HUES48 (cell line): ENCODE results near the gene PIGC.

ENCODE experiments used
- H3K27ac ChIP-seq: one replicate; pipeline ENCODE4 v1.7.0; 2013; ENCODE audit warnings: low read depth, low read length, inconsistent platforms
- H3K27me3 ChIP-seq: 2 replicates; pipeline ENCODE4 v1.6.1; 2013; ENCODE audit warnings: mild to moderate bottlenecking, low read length; ENCODE audit not compliant: control insufficient read depth, insufficient read depth
- H3K36me3 ChIP-seq: 2 replicates; pipeline ENCODE4 v1.6.1; 2013; ENCODE audit warnings: low read length; ENCODE audit not compliant: control insufficient read depth, insufficient read depth
- H3K4me1 ChIP-seq: 2 replicates; pipeline ENCODE4 v1.6.1; 2013; ENCODE audit warnings: mild to moderate bottlenecking, low read length; ENCODE audit not compliant: control insufficient read depth, insufficient read depth
- H3K4me3 ChIP-seq: 2 replicates; pipeline ENCODE4 v1.5.1; 2013; ENCODE audit warnings: mild to moderate bottlenecking, low read depth, low read length
- H3K9ac ChIP-seq: 2 replicates; pipeline ENCODE4 v1.6.1; 2013; ENCODE audit warnings: mild to moderate bottlenecking, low read depth, low read length, moderate library complexity
- H3K9me3 ChIP-seq: 2 replicates; pipeline ENCODE4 v1.6.1; 2013; ENCODE audit warnings: low read length; ENCODE audit not compliant: control insufficient read depth, insufficient read depth

Gene PIGC

GRCh38 chr1:172408958-172409357, 34.9 kb downstream of the PIGC start:
- no peak overlapping the region for H3K4me3 ChIP-seq
- H3K9me3 ChIP-seq, result no peaks in the 10 kb centered on the region
- H3K4me1 ChIP-seq, result no peaks in the 10 kb centered on the region
- no peak overlapping the region for H3K9ac ChIP-seq
- no peaks in the 10 kb centered on the region for H3K27me3 ChIP-seq
- no peaks in the 10 kb centered on the region for H3K36me3 ChIP-seq
- no peak overlapping the region for H3K27ac ChIP-seq

DNA sequence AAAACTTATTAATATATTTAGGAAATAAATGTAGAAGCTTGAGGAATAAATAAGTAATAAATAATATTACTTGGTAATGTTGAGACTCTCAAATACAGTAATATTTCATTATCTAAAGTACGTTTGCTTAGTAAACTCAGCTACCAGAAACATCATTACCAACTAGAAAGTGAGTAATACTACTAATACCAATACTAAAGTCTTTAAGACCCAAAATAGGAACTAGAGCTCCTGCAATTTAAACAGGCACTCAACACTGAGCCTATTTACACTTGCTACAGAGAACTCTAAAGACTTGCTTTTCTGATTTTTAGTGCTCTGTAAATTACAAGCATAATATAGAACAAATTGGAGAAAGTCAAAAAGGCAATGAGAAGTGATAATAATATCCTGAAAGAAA, 36.9 kb downstream of the PIGC start:
- Histone ChIP-seq H3K27ac (no peak overlapping the region), H3K9ac (no peak overlapping the region), H3K9me3 (no peaks in the 10 kb centered on the region), H3K4me3 (no peak overlapping the region), H3K27me3 (no peaks in the 10 kb centered on the region), H3K36me3 (no peaks in the 10 kb centered on the region), H3K4me1 (no peaks in the 10 kb centered on the region)

DNA sequence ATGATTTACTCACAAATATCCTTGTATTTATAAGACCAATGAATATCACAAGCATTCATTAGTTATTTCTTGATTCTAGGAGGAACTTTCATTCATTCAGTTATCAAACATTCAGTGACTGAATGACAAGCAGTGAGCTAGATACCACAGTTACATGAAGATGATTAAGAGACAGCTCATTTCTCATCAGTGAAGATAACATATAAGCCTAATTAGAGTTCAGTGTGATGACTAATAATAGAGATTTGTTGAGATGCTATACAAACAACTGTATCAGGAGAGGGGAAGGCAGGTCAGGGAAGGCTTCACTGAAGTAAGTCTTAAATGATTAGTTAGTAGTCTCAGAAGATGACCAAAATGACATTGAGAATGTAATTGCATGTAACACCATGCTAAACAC, 38.0 kb downstream of the PIGC start:
- no peak overlapping the region for H3K9ac ChIP-seq
- H3K27me3 ChIP-seq, result no peaks in the 10 kb centered on the region
- H3K4me3 ChIP-seq, result no peak overlapping the region
- no peaks in the 10 kb centered on the region for H3K9me3 ChIP-seq
- no peaks in the 10 kb centered on the region for H3K4me1 ChIP-seq
- H3K36me3 ChIP-seq, result no peaks in the 10 kb centered on the region
- no peak overlapping the region for H3K27ac ChIP-seq

GRCh38 chr1:172404121-172404520, 39.7 kb downstream of the PIGC start:
- H3K9me3 ChIP-seq, result no peaks in the 10 kb centered on the region
- H3K27me3 ChIP-seq, result no peaks in the 10 kb centered on the region
- H3K4me1 ChIP-seq, result peaks cover 11% of the 10 kb centered on the region; the same call in 1 of the 2 replicates
- H3K36me3 ChIP-seq, result no peaks in the 10 kb centered on the region
- H3K27ac ChIP-seq, result no peak overlapping the region
- no peak overlapping the region for H3K4me3 ChIP-seq
- H3K9ac ChIP-seq, result no peak overlapping the region

DNA sequence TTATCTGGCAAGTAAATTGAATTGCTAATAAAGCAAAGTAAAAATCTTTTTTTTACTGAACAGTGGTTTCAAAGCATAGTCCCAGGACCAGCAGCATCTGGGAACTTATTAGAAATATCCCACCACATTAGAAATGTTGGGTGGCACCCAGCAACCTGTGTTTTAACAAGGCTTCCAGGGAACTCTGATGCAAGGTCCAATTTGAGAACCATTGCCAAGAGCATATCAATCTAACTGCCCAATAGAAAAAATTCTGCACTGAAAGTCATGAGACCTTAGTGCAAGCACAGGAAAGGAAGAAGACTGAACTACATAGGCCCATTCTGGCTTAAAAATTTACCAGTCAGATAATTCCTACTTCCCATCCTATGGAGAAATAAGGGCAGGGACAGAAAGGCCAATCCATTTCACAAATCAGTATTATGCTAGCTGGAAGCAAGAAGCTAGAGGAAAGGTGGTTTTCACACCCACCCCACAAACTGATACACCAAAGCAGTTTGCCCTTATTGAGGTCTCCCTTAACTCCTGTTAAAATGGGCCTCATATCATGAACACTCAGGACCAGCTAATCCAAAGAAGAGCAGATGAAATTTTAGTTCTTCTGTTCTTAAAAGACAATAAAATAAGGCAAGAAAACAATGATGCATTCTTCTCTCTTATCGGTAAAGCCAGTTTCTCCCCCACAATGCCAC, 40.8 kb downstream of the PIGC start:
- Histone ChIP-seq H3K4me1 (peaks cover 16% of the 10 kb centered on the region; the same call in 1 of the 2 replicates), H3K36me3 (no peaks in the 10 kb centered on the region), H3K4me3 (no peak overlapping the region), H3K27me3 (no peaks in the 10 kb centered on the region), H3K27ac (no peak overlapping the region), H3K9ac (no peak overlapping the region), H3K9me3 (no peaks in the 10 kb centered on the region)

DNA sequence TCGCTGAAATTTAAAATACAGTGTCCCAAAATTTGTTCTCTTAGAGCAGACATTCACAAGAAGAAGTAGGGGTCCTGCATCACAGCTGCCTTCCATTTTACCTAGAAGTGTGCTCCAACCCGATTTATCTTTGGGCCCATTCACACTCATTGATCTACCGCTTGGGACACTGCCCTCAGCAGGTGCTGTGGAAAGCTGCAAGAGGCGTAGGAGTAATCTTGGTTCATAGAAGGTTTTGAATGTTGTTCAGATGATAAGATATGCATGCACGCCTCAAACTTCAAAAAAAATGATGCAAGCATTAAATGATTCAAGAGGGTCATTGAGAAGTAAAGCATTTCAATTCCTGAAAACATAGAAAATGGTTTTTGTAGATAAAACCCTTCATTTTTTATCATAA, 42.0 kb downstream of the PIGC start:
- no peak overlapping the region for H3K4me3 ChIP-seq
- H3K27ac ChIP-seq, result no peak overlapping the region
- H3K4me1 ChIP-seq, result peaks cover 16% of the 10 kb centered on the region; the same call in 1 of the 2 replicates
- no peaks in the 10 kb centered on the region for H3K27me3 ChIP-seq
- no peaks in the 10 kb centered on the region for H3K9me3 ChIP-seq
- H3K9ac ChIP-seq, result no peak overlapping the region
- no peaks in the 10 kb centered on the region for H3K36me3 ChIP-seq

DNA sequence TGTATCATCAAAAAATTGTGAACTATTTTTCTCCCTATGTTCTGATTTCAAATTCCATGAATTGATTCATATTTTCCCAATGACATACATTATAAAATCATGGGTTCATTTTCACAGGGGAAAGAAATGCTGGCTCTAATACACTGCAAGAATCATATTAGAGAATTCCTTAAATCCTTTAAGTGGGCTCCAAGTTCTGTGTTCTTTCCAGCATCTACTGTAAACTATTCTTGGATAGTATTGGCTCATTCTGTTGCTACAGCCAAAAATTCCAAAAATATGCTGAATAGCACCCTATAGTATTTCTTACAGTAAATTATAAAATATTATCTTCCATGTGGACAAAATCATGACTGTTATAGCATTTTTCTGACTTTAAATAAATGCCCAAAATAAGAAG, 42.4 kb downstream of the PIGC start:
- no peak overlapping the region for H3K9ac ChIP-seq
- no peaks in the 10 kb centered on the region for H3K27me3 ChIP-seq
- H3K36me3 ChIP-seq, result no peaks in the 10 kb centered on the region
- H3K27ac ChIP-seq, result no peak overlapping the region
- no peaks in the 10 kb centered on the region for H3K9me3 ChIP-seq
- H3K4me1 ChIP-seq, result peaks cover 16% of the 10 kb centered on the region; the same call in 1 of the 2 replicates
- H3K4me3 ChIP-seq, result no peak overlapping the region

- Histone ChIP-seq H3K4me1 (peaks cover 20% of the 10 kb centered on the region), H3K36me3 (no peaks in the 10 kb centered on the region), H3K27ac (no peak overlapping the region), H3K27me3 (no peaks in the 10 kb centered on the region), H3K9me3 (no peaks in the 10 kb centered on the region), H3K4me3 (no peak overlapping the region), H3K9ac (no peak overlapping the region)
Measured at GRCh38 chr1:172400722-172401105, 43.2 kb downstream of the PIGC start.

DNA sequence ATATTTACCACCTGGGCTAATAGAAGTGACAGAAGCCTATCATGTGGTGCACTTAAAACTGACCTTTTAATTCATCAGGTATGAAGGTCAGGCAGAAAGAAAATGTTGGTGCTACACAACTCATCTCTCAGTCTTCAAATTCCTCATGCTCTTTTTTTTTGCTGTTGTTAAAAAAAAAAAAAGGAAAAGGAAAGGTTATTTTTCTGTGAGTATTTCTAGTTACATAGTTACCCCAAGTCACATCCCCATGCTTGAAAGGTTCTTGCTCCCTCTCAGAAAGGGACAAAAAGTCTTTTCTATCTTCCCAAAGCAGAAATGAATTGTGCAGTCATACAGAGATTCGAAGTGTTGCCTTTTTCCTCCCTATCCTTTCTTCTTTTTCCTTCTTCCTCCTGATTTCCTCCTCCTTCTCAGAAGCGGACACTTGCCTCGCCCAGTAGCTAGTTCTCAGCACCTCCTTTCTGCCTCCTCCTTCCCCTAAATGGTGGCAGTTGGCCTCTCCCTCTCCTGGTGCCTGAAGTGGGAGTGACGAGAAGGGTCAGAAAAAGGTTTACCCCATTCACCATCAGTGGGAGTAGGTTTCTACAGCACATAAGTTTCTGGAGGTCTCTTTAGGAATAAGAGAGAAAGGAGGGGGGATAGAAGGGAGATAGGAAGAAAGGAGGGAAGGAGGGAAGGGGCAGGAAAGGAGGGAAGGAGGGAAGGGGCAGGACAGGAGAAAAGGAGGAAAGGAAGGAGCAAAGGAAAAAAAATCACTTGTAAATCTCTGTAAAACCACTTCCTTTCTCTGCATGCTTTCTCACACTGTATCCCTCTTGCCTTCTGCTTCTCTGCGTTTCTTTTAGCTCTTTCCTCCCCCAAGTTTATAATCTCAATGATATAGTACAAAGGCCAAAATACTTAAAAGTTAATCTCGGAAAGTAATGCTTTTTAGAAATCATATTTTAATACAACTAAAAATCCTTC, 43.8 kb downstream of the PIGC start:
- H3K9ac ChIP-seq, result no peak overlapping the region
- H3K4me1 ChIP-seq, result peaks cover 23% of the 10 kb centered on the region

GRCh38 chr1:172398970-172399755, 44.7 kb downstream of the PIGC start:
- Histone ChIP-seq H3K4me1 (peaks cover 29% of the 10 kb centered on the region), H3K36me3 (no peaks in the 10 kb centered on the region), H3K27me3 (no peaks in the 10 kb centered on the region), H3K9me3 (no peaks in the 10 kb centered on the region), H3K9ac (0 out of 2 replicates have a peak overlapping the region, but pooled peaks have one; percentile 15), H3K27ac (no peak overlapping the region), H3K4me3 (no peak overlapping the region)

More for the DNA sequence above, 43.8 kb downstream of the PIGC start:
- no peak overlapping the region for H3K27ac ChIP-seq
- H3K4me3 ChIP-seq, result no peak overlapping the region
- H3K36me3 ChIP-seq, result no peaks in the 10 kb centered on the region
- H3K9me3 ChIP-seq, result no peaks in the 10 kb centered on the region
- no peaks in the 10 kb centered on the region for H3K27me3 ChIP-seq
